Activated effector memory CD4-positive, alpha-beta T cell treated with Interleukin-2 at 50 U/mL for 16 hours (primary cell): Measurements from ENCODE around the gene MNT.
"Not testable (repeated sequence)": the region's sequence is repeated elsewhere in the genome, so short reads cannot be mapped to it uniquely, and the experiment has no call there.

Experiments
- DNase-seq: peaks from one replicate; pipeline ENCODE4 v3.0.0-alpha.2; 2020

MNT gene, protein sequence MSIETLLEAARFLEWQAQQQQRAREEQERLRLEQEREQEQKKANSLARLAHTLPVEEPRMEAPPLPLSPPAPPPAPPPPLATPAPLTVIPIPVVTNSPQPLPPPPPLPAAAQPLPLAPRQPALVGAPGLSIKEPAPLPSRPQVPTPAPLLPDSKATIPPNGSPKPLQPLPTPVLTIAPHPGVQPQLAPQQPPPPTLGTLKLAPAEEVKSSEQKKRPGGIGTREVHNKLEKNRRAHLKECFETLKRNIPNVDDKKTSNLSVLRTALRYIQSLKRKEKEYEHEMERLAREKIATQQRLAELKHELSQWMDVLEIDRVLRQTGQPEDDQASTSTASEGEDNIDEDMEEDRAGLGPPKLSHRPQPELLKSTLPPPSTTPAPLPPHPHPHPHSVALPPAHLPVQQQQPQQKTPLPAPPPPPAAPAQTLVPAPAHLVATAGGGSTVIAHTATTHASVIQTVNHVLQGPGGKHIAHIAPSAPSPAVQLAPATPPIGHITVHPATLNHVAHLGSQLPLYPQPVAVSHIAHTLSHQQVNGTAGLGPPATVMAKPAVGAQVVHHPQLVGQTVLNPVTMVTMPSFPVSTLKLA

DNA sequence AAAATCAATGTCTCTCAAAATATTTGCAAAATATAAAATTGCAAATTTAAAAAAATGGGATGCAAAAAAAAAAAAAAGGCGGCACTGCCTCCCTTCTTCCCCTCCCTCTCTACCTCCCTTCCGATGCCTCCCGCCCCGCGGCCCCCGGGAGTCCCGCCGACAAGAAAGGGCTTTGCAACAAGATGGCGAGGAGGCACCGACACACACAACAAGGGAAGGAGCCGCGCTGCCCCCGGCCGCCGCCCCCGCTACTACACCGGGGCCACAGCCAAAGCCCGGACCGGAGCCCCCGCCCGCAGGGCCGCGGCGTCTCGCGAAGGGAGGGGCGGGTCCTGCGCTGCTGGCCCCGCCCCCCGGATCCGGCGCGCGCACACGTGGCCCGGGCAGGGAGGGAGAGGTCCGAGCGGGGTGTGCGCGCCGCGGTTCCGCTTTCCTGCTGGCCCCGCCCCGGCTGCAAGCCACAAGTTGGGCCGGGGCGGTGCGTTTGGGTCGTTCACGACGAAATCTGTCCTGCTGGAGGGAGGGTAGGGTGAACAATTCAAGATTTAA lies at the start of gene MNT:
TSS of gene MNT (minus strand) at position 184 of the 549 bp plus-strand sequence. CDS start 348 bp downstream, outside the sequence.
- DNase-seq = peak; percentile 93

DNA sequence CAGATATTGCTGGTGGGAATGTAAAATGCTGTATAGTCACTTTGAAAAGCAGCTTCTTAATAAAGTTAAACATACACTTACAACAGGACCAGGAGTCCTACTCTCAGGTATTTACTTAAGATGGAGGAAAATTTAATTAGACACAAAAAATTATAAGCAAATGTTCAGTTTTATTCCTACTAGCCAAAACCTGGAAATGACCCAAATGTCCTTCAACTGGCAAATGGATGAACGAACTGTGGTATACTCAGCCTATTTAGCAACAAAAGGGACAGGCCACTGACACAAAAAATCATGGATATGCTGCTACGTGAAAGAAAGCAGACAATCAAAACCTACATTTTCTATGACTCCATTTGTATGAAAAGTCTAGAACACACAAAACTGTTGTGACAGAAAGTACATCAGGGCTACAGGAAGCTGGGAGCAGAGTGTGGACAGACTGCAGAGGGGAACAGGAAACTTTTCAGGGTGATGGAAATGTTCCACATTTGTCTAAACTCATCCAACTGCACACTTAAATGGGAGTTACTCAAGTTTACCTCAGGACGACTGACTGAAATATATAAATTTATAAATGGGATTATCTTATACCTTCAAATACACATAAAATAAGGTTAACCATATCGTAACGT lies 49.3 kb upstream of the MNT start:
- no peak for DNase-seq

DNA sequence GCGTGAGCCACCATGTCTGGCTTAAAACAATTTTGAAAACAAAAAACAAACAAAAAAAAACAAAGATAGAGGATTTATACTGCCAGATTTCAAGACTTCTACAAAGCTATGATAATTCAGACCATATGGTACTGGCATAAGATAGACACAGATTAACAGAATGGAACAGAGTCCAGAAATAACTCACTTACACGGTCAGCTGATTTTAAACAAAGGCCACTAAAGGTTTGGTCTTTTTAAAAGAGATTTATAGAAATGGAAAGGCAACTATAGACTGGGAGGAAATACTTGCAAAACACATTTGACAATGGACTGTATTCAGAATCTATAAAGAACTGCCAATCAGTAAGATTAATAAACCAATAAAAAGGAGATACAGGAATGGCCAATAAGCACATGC lies 48.6 kb upstream of the MNT start:
- no peak for DNase-seq

DNA sequence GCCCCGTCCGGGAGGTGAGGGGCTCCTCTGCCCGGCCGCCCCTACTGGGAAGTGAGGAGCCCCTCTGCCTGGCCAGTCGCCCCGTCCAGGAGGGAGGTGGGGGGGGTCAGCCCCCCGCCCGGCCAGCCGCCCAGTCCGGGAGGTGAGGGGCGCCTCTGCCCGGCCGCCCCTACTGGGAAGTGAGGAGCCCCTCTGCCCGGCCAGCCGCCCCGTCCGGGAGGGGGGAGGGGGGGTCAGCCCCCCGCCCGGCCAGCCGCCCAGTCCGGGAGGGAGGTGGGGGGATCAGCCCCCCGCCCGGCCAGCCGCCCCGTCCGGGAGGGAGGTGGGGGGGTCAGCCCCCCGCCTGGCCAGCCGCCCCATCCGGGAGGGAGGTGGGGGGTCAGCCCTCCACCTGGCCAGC lies 46.6 kb upstream of the MNT start:
- not testable (repeated sequence) for DNase-seq

DNA sequence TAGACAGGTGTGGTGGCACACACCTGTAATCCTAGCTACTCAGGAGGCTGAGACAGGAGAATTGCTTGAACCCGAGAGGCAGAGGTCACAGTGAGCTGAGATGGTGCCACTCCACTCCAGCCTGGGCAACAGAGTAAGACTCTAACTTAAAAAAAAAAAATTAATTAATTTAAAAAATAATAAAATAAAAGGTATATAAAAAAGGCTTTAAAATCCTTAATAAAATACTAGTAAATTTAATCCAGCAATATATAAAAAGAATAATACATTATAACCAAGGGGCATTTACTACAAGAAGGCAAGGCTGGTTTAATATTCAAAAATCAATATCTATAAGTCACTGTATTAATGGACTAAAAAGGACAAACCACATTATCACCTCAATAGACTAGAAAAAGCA lies 44.8 kb upstream of the MNT start:
- no peak for DNase-seq

DNA sequence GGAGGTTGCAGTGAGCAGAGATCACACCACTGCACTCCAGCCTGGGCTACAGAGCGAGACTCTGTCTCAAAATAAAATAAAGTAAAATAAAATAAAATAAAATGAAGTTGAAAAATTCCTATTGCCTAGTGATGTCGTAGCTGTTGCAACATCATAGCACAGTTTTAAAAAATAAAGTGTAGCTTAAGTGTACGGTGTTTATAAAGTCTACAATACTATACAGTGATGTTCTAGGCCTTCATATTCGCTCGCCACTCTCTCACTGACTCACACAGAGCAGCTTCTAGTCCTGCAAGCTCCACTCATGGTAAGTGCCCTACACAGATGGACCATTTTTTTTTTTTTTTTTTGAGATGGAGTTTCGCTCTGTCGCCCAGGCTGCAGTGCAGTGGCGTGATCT lies 43.5 kb upstream of the MNT start:
- no peak for DNase-seq

DNA sequence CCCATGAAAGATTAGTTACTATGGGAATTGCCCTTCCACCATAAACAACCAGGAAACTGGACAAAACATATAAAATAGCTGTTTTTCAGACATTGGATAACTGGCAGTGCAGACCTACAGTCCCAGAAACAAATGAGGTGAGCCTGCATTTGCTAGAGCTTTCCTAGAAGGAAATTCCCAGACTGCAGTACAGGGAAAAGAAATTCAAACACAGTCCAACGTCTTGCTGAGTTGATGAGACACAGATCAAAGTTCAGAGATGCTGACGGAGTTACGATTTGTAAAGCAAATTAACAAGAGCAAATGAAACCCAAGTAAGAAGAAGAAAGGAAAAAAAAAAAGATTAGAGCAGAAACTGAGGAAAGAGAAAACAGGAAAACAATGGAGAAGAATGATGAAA lies 41.3 kb upstream of the MNT start:
- DNase-seq = no peak

DNA sequence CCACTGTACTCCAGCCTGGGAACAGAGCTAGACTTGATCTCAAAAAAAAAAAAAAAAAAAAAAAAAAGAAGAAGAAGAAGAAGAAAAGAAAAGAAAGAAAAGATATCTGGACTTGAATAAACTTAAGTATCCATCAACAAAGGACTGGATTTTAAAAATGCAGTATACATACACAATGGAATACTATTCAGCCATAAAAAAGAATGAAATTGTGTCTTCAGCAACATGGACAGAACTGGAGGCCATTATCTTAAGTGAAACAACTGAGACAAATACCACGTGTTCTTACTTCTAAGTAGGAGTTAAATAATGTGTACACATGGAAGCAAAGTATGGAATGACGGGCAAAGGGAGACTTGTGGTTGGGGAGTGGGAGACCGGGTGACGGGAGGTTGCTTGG lies 40.1 kb upstream of the MNT start:
- DNase-seq = no peak

DNA sequence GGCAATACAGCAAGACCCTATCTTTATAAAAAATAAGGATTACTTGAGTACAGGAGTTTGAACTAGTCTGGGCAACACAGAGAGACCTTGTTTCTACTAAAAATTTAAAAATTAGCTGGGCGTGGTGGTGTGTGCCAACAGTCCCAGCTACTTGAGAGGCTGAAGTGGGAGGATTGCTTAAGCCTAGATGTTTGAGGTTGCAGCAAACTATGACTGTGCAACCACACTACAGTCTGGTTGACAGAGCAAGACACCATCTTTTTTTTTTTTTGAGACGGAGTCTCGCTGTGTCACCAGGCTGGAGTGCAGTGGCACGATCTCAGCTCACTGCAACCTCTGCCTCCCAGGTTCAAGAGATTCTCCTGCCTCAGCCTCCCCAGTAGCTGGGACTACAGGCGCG lies 39.1 kb upstream of the MNT start:
- not testable (repeated sequence) for DNase-seq

DNA sequence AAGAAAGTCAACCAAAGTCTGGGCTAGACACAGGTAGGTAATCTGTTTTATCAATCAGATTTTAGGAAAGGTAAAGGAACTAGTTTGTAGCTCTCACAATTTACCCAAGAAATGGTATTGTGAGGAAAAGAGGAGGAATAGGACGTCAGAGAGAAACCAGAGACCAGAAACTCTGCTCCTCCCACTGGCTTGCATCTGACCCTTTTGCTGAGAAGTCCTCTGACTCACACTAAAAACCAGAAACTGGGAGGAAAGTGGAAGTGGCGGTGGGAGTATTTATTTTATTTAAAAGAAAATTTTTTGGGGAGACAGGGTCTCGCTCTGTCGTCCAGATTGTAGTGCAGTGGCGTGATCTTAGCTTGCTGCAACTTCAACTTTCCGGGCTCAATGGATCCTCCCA lies 38.0 kb upstream of the MNT start:
- no peak for DNase-seq

DNA sequence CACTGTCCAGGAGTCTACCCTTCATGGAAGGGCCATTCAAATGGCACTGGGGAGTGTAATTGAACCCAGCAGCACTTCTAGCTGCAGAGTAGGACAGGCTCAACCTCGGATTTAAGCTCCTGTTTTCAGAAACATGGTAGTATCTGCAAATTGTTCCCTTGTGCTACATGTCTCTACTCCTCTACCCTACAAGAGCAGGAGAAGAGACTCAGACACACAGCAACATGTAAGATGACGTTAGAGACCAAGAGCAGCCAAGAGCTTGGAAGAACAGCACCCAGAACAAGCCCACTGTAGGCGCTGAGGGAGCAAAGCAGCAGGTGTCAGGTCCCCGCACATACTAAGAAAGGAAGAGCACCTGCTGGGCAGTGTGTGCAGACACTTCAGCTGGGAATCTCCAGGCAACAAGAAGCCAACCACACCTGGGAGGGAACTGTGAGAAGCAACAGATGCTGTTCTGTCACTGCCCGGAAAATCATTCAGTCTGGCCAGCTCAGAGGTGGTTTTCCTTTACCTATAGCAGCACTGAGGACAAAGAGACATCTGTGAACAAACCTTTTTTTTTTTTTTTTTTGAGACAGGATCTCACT lies 35.6 kb upstream of the MNT start:
- no peak for DNase-seq

DNA sequence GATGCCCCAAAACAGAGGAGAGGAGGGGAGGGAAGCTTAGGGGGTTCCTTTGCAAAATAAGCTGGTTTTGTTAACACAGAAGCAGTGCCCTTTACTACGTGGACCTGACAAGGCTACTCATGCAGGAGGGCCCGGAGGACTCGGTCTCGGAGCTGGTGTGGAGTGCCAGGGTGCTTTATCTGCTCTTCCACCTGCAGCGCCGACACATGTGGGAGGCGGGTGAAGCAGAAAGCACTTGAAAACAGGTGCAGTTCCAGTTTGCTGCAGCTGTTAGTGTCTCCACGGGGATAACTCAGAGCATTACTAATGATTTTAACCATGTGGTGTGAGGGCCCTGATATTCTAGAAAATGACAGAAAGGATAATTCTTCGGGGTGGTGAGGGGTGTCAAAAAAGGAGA lies 35.0 kb upstream of the MNT start:
- no peak for DNase-seq

DNA sequence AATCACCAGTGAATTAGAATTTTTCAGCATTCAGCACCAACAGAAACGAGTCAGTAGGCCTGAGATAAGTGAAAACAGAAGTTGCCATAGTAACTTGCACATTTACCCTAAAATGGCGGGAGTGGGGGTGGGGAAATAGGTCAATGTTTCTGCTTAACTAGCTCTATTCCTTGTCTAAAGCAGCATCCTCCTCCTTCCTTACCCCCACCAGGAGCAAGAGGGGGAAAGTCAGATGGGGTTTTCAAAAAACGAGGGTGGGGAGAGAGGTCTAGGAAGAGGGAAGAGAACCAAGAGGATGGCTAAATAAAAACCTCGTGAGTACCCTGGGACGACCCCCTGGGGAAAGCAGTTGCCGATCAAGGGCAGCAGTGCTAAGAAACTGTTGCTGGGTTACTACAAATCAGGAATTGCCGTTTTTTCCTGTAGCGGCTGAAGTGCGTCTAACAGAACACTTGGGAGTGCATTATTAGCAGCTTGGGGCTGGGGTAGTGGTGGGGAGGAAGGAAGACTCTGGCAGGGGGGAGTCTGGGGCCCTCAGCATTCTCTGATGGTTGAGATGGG lies 34.4 kb upstream of the MNT start:
- DNase-seq = no peak

DNA sequence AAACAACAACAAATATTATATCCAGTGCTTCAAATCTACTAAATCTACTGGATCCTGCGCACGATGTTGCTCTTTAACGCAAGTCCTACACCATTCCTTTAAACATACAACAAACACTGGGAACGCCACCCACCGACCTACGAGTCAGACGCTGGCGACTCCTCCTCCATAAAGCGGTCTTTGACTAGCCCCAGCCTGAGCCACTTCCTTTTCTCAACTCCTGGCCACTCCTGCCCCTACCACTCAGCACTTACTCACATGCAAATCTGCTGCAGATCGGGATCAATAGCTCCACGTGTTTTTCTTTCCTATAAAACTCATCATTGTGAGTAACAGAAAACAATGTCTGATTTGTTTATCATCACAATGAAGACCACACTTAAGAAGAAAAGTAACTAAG lies 32.8 kb upstream of the MNT start:
- no peak for DNase-seq

DNA sequence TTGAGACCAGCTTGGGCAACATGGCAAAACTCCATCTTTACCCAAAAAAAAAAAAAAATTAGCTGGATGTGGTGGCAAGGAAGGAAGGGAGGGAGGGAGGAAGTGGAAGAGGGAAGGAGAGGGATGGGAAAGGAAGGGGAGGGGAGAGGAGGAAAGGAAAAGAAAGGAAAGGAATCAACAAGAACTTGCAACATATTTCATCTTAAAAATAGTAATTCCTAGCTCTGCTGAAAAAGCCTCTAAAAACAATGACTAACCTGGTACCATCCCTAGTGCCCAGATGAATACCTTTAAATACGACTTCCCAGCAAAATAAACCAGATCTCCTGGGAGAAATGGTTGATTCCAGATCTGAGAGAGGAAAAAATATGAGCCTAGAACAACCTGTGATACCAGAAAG lies 27.1 kb upstream of the MNT start:
- DNase-seq = no peak

DNA sequence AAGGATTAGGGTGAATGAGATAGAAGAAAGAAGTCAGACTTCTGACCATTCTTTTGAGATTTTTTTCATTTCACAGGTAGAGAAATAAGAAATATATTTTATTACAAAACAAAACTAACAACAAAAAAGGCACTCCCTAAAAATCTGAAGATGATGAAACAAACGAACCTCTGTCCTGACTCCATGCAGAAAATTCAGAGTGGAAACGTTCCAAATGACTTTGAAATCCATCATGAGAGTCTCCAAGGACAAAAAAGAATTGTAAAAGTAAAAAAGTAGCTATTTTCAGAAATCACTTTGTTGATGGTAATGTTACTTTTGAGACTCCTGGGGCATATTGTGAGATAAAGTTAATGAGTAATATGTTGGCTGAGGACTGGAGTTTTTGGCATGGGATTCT lies 26.4 kb upstream of the MNT start:
- DNase-seq = no peak

DNA sequence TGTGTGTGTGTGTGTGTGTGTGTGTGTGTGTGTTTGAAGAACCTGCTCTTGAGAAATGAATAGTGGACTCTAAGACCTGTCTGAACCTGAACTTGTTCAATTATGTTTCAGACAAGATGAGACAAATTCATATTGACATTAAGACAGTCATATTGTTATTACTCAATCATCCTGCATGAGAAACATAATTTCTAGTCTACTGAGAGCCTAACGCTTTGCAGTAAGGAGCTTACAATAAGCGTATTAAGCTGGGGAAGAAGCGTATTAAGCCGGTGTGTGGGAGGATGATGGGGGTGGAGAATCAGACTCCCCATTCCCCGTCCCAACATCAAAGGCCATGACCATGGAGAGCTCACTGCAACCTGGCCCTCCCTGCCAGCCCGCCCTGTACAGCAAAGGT lies 22.4 kb upstream of the MNT start:
- no peak for DNase-seq

DNA sequence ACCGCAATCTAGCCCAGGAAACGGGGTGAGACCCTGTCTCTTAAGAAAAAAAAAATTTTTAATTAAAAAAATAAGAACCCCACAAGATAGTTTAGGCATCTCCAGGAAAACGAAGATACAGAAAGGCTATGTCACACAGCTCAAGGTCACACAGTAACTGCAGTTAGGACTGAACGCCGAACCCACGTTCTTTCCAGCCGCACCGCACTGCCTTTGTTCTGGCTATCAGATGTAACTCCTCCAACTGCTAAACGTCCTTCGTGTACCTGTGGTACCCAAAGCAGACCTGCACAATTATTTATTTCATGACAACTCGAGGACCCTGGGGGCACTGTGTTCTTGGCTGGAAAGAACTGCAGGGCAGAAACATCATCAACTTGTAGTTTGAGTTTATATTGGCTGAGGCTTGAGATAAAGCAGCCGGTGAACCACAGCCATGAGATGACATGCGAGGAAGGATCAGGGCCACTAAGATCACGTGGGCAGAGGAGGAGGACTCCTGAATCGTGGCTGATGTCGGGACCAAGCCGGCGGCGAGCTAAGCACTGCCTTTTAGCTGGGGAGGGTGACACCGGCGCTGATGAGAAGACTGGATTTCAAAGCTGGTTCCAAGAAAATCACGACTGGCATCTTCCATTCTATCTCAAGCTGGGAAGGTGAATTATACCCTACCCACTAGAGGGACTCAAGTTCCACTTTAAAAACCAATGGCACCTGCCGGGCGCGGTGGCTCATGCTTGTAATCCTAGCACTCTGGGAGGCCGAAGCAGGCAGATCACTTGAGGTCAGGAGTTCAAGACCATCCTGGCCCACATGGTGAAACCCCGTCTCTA lies 20.7 kb upstream of the MNT start:
- DNase-seq = no peak

DNA sequence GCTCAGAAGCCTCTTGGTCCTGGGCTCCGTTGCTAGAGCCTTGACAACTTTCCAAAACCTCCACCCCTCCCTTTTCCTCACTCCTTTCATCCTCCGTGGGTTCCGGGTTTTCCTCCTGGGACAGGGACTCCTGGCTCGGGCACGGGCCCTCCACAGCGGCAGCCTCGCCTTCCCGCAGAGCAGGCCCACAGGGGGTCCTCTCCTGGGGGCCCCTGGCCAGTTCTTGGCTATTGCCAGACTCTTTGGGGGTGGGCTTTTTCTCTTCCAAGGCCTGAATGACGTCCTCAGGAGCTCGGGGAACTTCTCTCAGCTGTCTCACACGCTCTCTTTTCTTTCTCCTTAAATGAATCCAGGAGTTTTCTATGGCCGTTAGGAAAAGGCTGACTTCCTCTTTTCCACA lies 19.3 kb upstream of the MNT start:
- DNase-seq = no peak

DNA sequence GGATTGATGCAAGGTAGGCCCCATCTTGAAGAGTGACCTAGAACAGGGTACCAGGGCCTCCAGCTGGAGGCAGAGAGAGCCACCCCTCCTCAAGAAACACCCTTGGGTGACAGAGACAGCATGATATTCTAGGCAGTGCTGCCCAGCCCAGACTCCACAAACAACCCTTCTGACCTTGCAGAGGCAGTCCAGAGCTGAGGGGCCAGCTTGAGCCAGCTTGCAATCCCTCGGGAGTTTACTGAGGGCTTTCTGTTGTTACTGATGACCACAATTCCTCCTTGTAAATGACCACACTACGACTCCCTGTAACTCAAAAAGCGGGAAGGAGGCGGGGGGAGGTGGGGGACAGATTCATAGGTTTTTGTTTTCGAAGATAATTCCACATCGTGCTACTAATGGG lies 18.6 kb upstream of the MNT start:
- no peak for DNase-seq

DNA sequence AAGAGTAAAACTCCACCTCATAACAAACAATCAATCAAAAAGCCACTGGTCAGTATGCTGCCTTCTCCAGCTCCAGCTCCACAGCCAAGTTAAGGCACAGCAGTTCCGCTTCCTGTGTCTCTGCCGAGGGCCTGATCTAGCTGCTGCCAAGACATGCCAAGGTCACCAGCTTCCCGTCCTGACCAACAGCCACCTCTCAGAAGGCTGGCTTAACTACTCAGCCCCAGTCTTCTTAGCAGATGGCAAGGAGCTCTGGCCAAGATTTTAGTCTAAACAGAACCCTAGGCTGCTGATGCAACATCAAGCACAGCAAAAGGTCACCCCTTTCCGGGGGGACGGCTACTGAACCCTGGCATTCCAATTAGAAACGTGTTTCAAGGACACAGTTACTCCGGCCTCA lies 17.7 kb upstream of the MNT start:
- DNase-seq = no peak

DNA sequence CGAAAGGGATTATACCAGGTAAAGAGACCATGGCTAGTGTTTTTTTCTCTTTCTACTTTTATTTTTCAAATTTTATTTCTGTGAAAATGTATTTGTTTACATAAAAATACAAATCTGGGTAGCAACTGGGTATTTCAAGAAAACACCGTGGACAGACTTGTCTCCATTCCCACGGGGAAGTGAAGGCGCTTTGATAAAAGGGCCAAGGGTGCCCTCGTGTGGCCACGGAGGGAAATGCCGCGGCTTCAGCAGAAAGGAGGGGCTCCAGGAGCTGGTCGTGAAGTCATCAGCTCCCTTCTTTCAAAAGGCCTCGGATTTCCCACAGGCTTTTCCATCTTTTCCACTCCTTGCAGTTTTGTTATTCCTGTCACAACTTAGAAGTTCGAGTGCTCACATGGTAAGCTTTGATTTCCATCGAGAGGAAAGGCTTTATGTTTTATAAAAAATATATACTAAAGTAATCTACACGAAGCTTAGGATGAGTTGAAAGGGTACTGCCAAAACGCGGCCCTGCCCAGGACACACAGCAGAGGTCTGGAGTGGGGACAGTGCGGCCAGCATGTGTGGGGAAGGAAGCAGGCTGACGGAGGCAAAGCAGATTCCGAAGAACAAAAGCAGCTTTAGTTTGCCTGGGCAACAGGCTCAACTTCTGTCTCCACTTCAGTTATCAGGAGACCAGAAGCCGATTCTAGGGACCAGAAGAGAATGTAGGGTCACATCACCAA lies 15.3 kb upstream of the MNT start:
- DNase-seq = peak; percentile 76
